ENCODE measurements around the gene FSD1. TPM values are rescaled to one million over a fixed set of nuclear protein-coding genes. Genes with fewer than 3 reads are reported as not detected.
"Not testable (repeated sequence)": the region's sequence is repeated elsewhere in the genome, so short reads cannot be mapped to it uniquely, and the experiment has no call there.

Gene FSD1
- total and polyA plus RNA-seq, 8 donors = 0.55 to 1.9 (median 1.3) TPM; not detected in 1

GRCh38 chr19:4267901-4268815 lies 36.2 kb upstream of the FSD1 start:
- TF ChIP-seq CTCF (IDR thresholded peaks at IDR 0.05) = no peak
- Histone ChIP-seq H3K9me3 (no peaks in the 10 kb centered on the region), H3K36me3 (peaks cover 0 to 96% of the 10 kb centered on the region in 2 donors), H3K4me3 (no peak overlapping the region), H3K27me3 (no peaks in the 10 kb centered on the region), H3K4me1 (peaks cover 0 to 10% of the 10 kb centered on the region in 2 donors), H3K27ac (no peak overlapping the region)
- ATAC-seq = no peak
- intact Hi-C loops (cut with DNase I) = no loop called here
- no peak for DNase-seq

DNA sequence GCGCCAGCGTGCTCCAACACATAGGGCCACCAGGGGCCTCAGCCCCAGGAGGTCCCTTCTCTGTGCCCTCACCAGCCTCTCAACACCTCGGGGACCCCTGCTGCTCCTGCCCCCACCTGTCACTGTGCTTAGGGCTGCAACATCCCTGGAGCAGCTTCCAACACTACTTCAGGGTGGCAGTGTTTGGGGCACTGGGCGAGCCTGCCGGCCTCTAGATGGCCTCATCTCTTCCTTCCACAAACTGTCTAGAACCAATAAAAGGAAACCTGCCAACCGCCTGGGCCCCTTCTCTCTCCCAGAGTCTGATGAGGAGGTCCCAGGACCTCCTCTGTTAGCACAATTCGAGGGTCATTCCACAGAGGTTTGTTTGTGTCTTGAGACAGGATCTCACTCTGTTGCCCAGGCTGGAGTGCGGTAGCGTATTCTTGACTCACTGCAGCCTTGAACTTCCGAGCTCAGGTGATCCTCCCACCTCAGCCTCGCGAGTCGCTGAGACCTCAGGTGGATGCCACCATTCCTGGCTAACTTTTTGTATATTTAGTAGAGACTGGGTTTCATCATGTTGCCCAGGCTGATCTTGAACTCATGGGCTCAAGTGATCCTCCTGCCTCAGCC lies 35.5 kb upstream of the FSD1 start:
- H3K4me3 ChIP-seq = no peak overlapping the region

DNA sequence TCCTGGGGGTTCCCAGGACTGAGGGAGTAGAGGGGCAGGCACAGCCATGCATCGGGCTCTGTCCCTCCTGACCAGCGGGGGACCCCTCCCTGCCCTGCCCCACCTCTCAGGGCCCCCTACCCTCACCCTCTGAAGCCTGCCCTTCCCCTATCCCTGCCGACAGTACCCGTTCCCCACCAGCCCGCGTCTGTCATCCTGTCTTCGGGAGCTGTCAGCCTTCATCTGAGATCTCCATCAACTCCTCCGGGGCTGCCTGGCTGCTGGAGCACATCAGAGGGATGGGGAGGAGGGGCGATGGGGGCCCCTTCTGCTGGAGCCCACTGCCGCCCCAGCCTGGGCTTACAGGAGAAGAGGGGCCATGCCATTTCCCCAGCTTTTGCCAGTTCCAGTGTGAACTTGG lies 31.5 kb upstream of the FSD1 start:
- ATAC-seq (no peak), DNase-seq (no peak)
- no peak overlapping the region for H3K4me3 ChIP-seq
- intact Hi-C loops (cut with DNase I) = no loop called here
- no peaks in the 10 kb centered on the region for H3K9me3 ChIP-seq
- TF ChIP-seq CTCF (IDR thresholded peaks at IDR 0.05) = no peak
- no peak overlapping the region for H3K27ac ChIP-seq
- H3K36me3 ChIP-seq = peaks cover 0 to 48% of the 10 kb centered on the region in 2 donors
- H3K27me3 ChIP-seq = peaks cover 0 to 12% of the 10 kb centered on the region in 2 donors
- no peaks in the 10 kb centered on the region for H3K4me1 ChIP-seq

More for the DNA sequence above, 35.5 kb upstream of the FSD1 start:
- Histone ChIP-seq H3K36me3 (peaks cover 0 to 88% of the 10 kb centered on the region in 2 donors), H3K27ac (no peak overlapping the region), H3K4me1 (peaks cover 0 to 10% of the 10 kb centered on the region in 2 donors), H3K9me3 (no peaks in the 10 kb centered on the region), H3K27me3 (no peaks in the 10 kb centered on the region)
- no peak for DNase-seq
- no peak for TF ChIP-seq CTCF (IDR thresholded peaks at IDR 0.05)
- intact Hi-C loops (cut with DNase I) = no loop called here
- ATAC-seq = no peak

- H3K4me3 ChIP-seq; ATAC-seq; H3K27ac ChIP-seq; intact Hi-C loops (cut with DNase I); DNase-seq; H3K9me3 ChIP-seq; H3K4me1 ChIP-seq: not testable (repeated sequence)
- H3K36me3 ChIP-seq = peaks cover 0 to 34% of the 10 kb centered on the region in 2 donors
- H3K27me3 ChIP-seq = peaks cover 8 to 26% of the 10 kb centered on the region in 2 donors
These were observed 30.1 kb upstream of the FSD1 start for GRCh38 chr19:4274321-4274686.

- Histone ChIP-seq H3K4me1 (peaks cover 8 to 13% of the 10 kb centered on the region in 2 donors), H3K27ac (no peak overlapping the region), H3K27me3 (peaks cover 23 to 56% of the 10 kb centered on the region in 2 donors), H3K4me3 (no peak overlapping the region), H3K9me3 (no peaks in the 10 kb centered on the region), H3K36me3 (peaks cover 0 to 5% of the 10 kb centered on the region in 2 donors)
- TF ChIP-seq CTCF (IDR thresholded peaks at IDR 0.05) = no peak
- DNase-seq (no peak), ATAC-seq (no peak)
- intact Hi-C loops (cut with DNase I) = no loop called here
These were observed 27.2 kb upstream of the FSD1 start for GRCh38 chr19:4277191-4277696.
